ENCODE measurements around the gene CELA3B.
"Not testable (repeated sequence)": the region's sequence is repeated elsewhere in the genome, so short reads cannot be mapped to it uniquely, and the experiment has no call there.

The CELA3B gene

GRCh38 chr1:22005261-22006149, 28.7 kb downstream of the CELA3B start:
- DNase-seq (ENCODE audit: extremely low read depth in 1 of 2, low read depth in 1 of 2), result peak in 1 of 2 donors; percentile 34

GRCh38 chr1:22006736-22007135, 29.9 kb downstream of the CELA3B start:
- DNase-seq (ENCODE audit: extremely low read depth in 1 of 2, low read depth in 1 of 2), result not testable (repeated sequence)

GRCh38 chr1:22007262-22007661, 30.4 kb downstream of the CELA3B start:
- DNase-seq (ENCODE audit: extremely low read depth in 1 of 2, low read depth in 1 of 2), result not testable (repeated sequence)

GRCh38 chr1:22009566-22009965, 32.7 kb downstream of the CELA3B start:
- not testable (repeated sequence) for DNase-seq (ENCODE audit: extremely low read depth in 1 of 2, low read depth in 1 of 2)

GRCh38 chr1:22012752-22013151, 35.9 kb downstream of the CELA3B start:
- DNase-seq (ENCODE audit: extremely low read depth in 1 of 2, low read depth in 1 of 2), result not testable (repeated sequence)

- not testable (repeated sequence) for DNase-seq (ENCODE audit: extremely low read depth in 1 of 2, low read depth in 1 of 2)
Observed at GRCh38 chr1:22014575-22015206, 37.9 kb downstream of the CELA3B start.

GRCh38 chr1:22018583-22019559, 42.0 kb downstream of the CELA3B start:
- DNase-seq (ENCODE audit: extremely low read depth in 1 of 2, low read depth in 1 of 2), result peak in 1 of 2 donors; percentile 73

GRCh38 chr1:22021061-22021460, 44.2 kb downstream of the CELA3B start:
- DNase-seq (ENCODE audit: extremely low read depth in 1 of 2, low read depth in 1 of 2), result no peak

- DNase-seq (ENCODE audit: extremely low read depth in 1 of 2, low read depth in 1 of 2), result peak; percentile 51 to 83
Observed at GRCh38 chr1:22024485-22025367, 47.9 kb downstream of the CELA3B start.

GRCh38 chr1:22025368-22026155, 48.7 kb downstream of the CELA3B start:
- peak; percentile 74 to 89 for DNase-seq (ENCODE audit: extremely low read depth in 1 of 2, low read depth in 1 of 2)

GRCh38 chr1:22026924-22027289, 50.1 kb downstream of the CELA3B start:
- DNase-seq (ENCODE audit: extremely low read depth in 1 of 2, low read depth in 1 of 2), result no peak

GRCh38 chr1:22030057-22030456, 53.2 kb downstream of the CELA3B start:
- DNase-seq (ENCODE audit: extremely low read depth in 1 of 2, low read depth in 1 of 2), result no peak

GRCh38 chr1:22030473-22030872, 53.7 kb downstream of the CELA3B start:
- DNase-seq (ENCODE audit: extremely low read depth in 1 of 2, low read depth in 1 of 2), result no peak

- DNase-seq (ENCODE audit: extremely low read depth in 1 of 2, low read depth in 1 of 2), result no peak
Observed at GRCh38 chr1:22031214-22031962, 54.6 kb downstream of the CELA3B start.

- not testable (repeated sequence) for DNase-seq (ENCODE audit: extremely low read depth in 1 of 2, low read depth in 1 of 2)
Observed at GRCh38 chr1:22034834-22035233, 58.0 kb downstream of the CELA3B start.

GRCh38 chr1:22037520-22037919, 60.7 kb downstream of the CELA3B start:
- no peak for DNase-seq (ENCODE audit: extremely low read depth in 1 of 2, low read depth in 1 of 2)

- no peak for DNase-seq (ENCODE audit: extremely low read depth in 1 of 2, low read depth in 1 of 2)
Observed at GRCh38 chr1:22038036-22038435, 61.2 kb downstream of the CELA3B start.
